ENCODE results near the gene FKBP14.
"Not testable (repeated sequence)": the region's sequence is repeated elsewhere in the genome, so short reads cannot be mapped to it uniquely, and the experiment has no call there.

Gene FKBP14

DNA sequence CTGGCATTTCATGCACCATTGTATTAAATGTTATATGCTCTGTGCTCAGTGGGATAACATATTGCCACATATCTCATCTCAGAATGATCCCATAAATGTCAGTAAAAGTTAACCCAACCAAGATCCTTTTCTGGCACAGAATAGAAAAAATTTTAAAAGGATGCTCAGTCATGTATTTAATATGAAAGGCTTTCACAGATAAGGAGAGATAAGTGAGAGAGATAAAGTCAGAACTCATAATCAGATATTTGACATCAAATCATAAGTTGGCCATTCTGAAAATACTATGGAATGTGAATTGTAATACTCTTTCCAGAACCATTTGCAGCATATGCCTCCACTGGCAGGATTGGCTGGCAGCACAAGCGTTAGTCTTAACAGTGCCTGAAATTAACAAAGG, 40.2 kb upstream of the FKBP14 start:
- no peak for TF ChIP-seq CTCF (conservative IDR thresholded peaks at IDR 0.05; ENCODE audit: low read depth, low read length)
- DNase-seq (ENCODE audit: low read depth), result no peak
- no peak overlapping the region for H3K4me3 ChIP-seq (ENCODE audit: low read depth, low read length)

DNA sequence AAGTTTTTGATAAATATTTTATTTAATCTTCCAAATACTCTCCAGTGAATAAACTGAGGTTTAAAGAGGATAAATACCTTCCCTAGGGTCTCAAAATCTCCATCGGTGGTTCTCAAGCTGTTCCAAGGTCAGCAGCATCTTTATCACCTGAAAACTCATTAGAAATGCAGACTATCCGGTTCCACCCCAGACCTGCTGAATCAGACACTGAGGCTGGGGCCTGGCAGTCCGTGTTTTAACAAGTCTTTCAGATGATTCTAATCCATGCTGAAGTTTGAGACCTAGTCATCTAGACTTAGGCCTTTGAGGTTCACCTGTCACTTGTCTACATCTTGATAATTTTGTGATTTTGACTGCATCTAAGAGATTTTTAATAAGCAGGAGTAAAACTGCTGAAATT, 39.2 kb upstream of the FKBP14 start:
- no peak overlapping the region for H3K4me3 ChIP-seq (ENCODE audit: low read depth, low read length)
- no peak for DNase-seq (ENCODE audit: low read depth)
- no peak for TF ChIP-seq CTCF (conservative IDR thresholded peaks at IDR 0.05; ENCODE audit: low read depth, low read length)

GRCh38 chr7:30062587-30062986, 36.1 kb upstream of the FKBP14 start:
- TF ChIP-seq CTCF (conservative IDR thresholded peaks at IDR 0.05; ENCODE audit: low read depth, low read length), result peak; percentile 69
- peak; percentile 77 for DNase-seq (ENCODE audit: low read depth)
- H3K4me3 ChIP-seq (ENCODE audit: low read depth, low read length), result no peak overlapping the region

DNA sequence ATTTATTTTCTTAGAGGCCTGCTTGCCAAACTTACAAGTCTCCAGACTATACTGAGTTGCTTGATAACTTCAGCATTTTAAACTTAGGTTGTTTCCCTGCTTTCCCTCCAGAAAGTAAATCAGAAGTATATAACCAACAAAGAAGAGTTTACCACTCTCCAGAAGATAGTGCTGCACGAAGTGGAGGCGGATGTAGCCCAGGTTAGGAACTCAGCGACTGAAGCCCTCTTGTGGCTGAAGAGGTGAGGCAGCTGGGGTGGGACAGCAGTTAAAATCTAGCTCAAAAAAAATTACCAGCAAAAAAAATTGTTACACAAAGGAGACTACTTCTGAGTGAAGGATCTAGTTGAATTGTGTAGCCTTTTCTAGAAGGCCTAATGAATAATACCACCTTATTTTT, 35.3 kb upstream of the FKBP14 start:
- peak; percentile 70 for TF ChIP-seq CTCF (conservative IDR thresholded peaks at IDR 0.05; ENCODE audit: low read depth, low read length)
- not testable (repeated sequence) for H3K4me3 ChIP-seq (ENCODE audit: low read depth, low read length)
- DNase-seq (ENCODE audit: low read depth), result peak; percentile 60

GRCh38 chr7:30057741-30058140, 31.2 kb upstream of the FKBP14 start:
- no peak overlapping the region for H3K4me3 ChIP-seq (ENCODE audit: low read depth, low read length)
- DNase-seq (ENCODE audit: low read depth), result no peak
- no peak for TF ChIP-seq CTCF (conservative IDR thresholded peaks at IDR 0.05; ENCODE audit: low read depth, low read length)

DNA sequence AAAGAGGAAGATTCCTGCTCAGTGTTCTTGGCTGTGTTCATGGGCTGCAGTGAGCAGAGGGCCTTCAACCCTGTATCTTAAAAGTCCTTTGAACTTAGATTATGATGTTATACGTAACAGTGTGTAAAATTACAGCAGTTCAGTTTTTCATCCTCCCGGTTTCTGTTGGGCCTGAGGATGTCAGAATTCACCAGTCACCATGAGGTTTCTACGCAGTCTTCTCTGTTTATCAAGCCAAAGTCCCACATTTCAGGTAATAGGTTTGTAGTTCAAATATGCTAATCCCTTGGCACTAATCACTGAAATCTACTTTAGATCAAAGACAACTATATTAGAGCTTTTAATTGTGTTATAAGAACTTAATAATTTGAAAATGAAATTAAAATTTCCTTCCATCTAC, 26.6 kb upstream of the FKBP14 start:
- H3K4me3 ChIP-seq (ENCODE audit: low read depth, low read length), result no peak overlapping the region
- no peak for DNase-seq (ENCODE audit: low read depth)
- no peak for TF ChIP-seq CTCF (conservative IDR thresholded peaks at IDR 0.05; ENCODE audit: low read depth, low read length)

DNA sequence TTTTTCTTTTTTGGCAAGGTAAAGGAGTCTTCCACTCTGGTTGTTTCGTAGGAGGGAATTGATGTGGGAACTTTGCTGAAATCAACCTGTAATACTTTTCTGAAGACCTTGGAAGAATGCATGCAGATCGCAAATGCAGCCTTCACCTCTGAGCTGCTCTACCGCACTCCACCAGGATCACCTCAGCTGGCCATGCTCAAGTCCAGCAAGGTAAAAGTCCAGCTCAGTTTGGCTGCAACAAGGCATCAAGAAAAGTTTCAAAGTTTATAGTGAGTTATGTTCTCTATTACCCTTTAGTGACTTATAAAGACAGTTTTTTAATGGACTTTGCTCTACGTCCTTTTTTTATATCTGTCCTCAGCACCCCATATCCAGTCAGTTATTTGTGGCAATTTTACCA, 22.7 kb upstream of the FKBP14 start:
- no peak for TF ChIP-seq CTCF (conservative IDR thresholded peaks at IDR 0.05; ENCODE audit: low read depth, low read length)
- no peak for DNase-seq (ENCODE audit: low read depth)
- no peak overlapping the region for H3K4me3 ChIP-seq (ENCODE audit: low read depth, low read length)

Measured in choroid plexus epithelial cell (primary cell).